ENCODE results near the gene HMOX2.

HMOX2 gene

GRCh38 chr16:4465977-4466779 lies 10.0 kb upstream of the HMOX2 start:
- H2AFZ ChIP-seq (ENCODE audit: low read depth): no peak overlapping the region
- H3K9ac ChIP-seq: no peak overlapping the region
- no peaks in the 10 kb centered on the region for H4K20me1 ChIP-seq (ENCODE audit: insufficient read depth)
- no peak overlapping the region for H3K27ac ChIP-seq
- H3K36me3 ChIP-seq (ENCODE audit: insufficient read depth): no peaks in the 10 kb centered on the region
- H3K4me1 ChIP-seq (ENCODE audit: low read depth, poor library complexity, severe bottlenecking): no peaks in the 10 kb centered on the region
- TF ChIP-seq, protein P1, sequence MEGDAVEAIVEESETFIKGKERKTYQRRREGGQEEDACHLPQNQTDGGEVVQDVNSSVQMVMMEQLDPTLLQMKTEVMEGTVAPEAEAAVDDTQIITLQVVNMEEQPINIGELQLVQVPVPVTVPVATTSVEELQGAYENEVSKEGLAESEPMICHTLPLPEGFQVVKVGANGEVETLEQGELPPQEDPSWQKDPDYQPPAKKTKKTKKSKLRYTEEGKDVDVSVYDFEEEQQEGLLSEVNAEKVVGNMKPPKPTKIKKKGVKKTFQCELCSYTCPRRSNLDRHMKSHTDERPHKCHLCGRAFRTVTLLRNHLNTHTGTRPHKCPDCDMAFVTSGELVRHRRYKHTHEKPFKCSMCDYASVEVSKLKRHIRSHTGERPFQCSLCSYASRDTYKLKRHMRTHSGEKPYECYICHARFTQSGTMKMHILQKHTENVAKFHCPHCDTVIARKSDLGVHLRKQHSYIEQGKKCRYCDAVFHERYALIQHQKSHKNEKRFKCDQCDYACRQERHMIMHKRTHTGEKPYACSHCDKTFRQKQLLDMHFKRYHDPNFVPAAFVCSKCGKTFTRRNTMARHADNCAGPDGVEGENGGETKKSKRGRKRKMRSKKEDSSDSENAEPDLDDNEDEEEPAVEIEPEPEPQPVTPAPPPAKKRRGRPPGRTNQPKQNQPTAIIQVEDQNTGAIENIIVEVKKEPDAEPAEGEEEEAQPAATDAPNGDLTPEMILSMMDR (conservative IDR thresholded peaks at IDR 0.05; ENCODE audit: low read depth, low read length): no peak
- no peaks in the 10 kb centered on the region for H3K27me3 ChIP-seq (ENCODE audit: insufficient read depth, low read depth)
- H3K79me2 ChIP-seq (ENCODE audit: insufficient read depth, low read depth): no peaks in the 10 kb centered on the region
- no peak overlapping the region for H3K4me2 ChIP-seq
- H3K4me3 ChIP-seq (IDR thresholded peaks at IDR 0.05; ENCODE audit: insufficient read depth, low read depth, low read length): no peak overlapping the region

GRCh38 chr16:4467916-4468315 lies 8.3 kb upstream of the HMOX2 start:
- Histone ChIP-seq H3K27me3 (ENCODE audit: insufficient read depth, low read depth) (no peaks in the 10 kb centered on the region), H3K4me1 (ENCODE audit: low read depth, poor library complexity, severe bottlenecking) (no peaks in the 10 kb centered on the region), H3K36me3 (ENCODE audit: insufficient read depth) (no peaks in the 10 kb centered on the region), H3K4me2 (no peak overlapping the region), H2AFZ (ENCODE audit: low read depth) (no peak overlapping the region), H3K27ac (no peak overlapping the region), H3K79me2 (ENCODE audit: insufficient read depth, low read depth) (no peaks in the 10 kb centered on the region), H4K20me1 (ENCODE audit: insufficient read depth) (no peaks in the 10 kb centered on the region), H3K9ac (no peak overlapping the region), H3K4me3 (IDR thresholded peaks at IDR 0.05; ENCODE audit: insufficient read depth, low read depth, low read length) (no peak overlapping the region)
- TF ChIP-seq, protein P1 (conservative IDR thresholded peaks at IDR 0.05; ENCODE audit: low read depth, low read length): no peak

GRCh38 chr16:4468972-4469371 lies 7.2 kb upstream of the HMOX2 start:
- Histone ChIP-seq H3K9ac (no peak overlapping the region), H3K36me3 (ENCODE audit: insufficient read depth) (no peaks in the 10 kb centered on the region), H3K27ac (no peak overlapping the region), H3K4me2 (no peak overlapping the region), H4K20me1 (ENCODE audit: insufficient read depth) (no peaks in the 10 kb centered on the region), H3K79me2 (ENCODE audit: insufficient read depth, low read depth) (no peaks in the 10 kb centered on the region), H3K27me3 (ENCODE audit: insufficient read depth, low read depth) (no peaks in the 10 kb centered on the region), H2AFZ (ENCODE audit: low read depth) (no peak overlapping the region), H3K4me1 (ENCODE audit: low read depth, poor library complexity, severe bottlenecking) (no peaks in the 10 kb centered on the region), H3K4me3 (IDR thresholded peaks at IDR 0.05; ENCODE audit: insufficient read depth, low read depth, low read length) (no peak overlapping the region)
- TF ChIP-seq, protein P1 (conservative IDR thresholded peaks at IDR 0.05; ENCODE audit: low read depth, low read length): no peak

- no peaks in the 10 kb centered on the region for H3K27me3 ChIP-seq (ENCODE audit: insufficient read depth, low read depth)
- H3K4me1 ChIP-seq (ENCODE audit: low read depth, poor library complexity, severe bottlenecking): peaks cover 8% of the 10 kb centered on the region
- no peaks in the 10 kb centered on the region for H4K20me1 ChIP-seq (ENCODE audit: insufficient read depth)
- H3K9ac ChIP-seq: no peak overlapping the region
- H3K27ac ChIP-seq: no peak overlapping the region
- no peak overlapping the region for H2AFZ ChIP-seq (ENCODE audit: low read depth)
- no peak overlapping the region for H3K4me2 ChIP-seq
- TF ChIP-seq, protein P1 (conservative IDR thresholded peaks at IDR 0.05; ENCODE audit: low read depth, low read length): no peak
- peaks cover 3% of the 10 kb centered on the region; the same call in 1 of the 2 replicates for H3K79me2 ChIP-seq (ENCODE audit: insufficient read depth, low read depth)
- H3K36me3 ChIP-seq (ENCODE audit: insufficient read depth): no peaks in the 10 kb centered on the region
- no peak overlapping the region for H3K4me3 ChIP-seq (IDR thresholded peaks at IDR 0.05; ENCODE audit: insufficient read depth, low read depth, low read length)
These were observed 4.3 kb upstream of the HMOX2 start for GRCh38 chr16:4471869-4472268.
